Endothelial cell of umbilical vein (primary cell): ENCODE results near the gene HDHD2. TPM values are rescaled to one million over a fixed set of nuclear protein-coding genes. Genes with fewer than 3 reads are reported as not detected.

Experiments
- BruUV-seq: library from RNA; stranded (reverse); fragments of 400-500 nt; replicated peaks from 2 replicates; lab custom pipeline; 2021; lab: Mats Ljungman, UMichigan
- CTCF ChIA-PET: fragments of 300-600, 350-600 bp; sonication (Branson Sonifier 250); formaldehyde crosslinking; loops from one replicate; lab custom pipeline; 2021; ENCODE audit warnings: antibody characterized with exemption, inconsistent platforms; lab: Charles Lee
- POLR2A ChIA-PET: fragments of 300-600, 350-600 bp; sonication (Branson Sonifier 250); formaldehyde crosslinking; loops from one replicate; lab custom pipeline; 2021; ENCODE audit warnings: antibody characterized with exemption, inconsistent platforms; lab: Charles Lee
- DNase-seq: peaks from one replicate; pipeline ENCODE4 v3.0.0-alpha.2; 2011; ENCODE audit warnings: low read depth, low spot score
- FAIRE-seq: peaks from 2 replicates; lab custom pipeline; 2011; peaks lifted over from hg19 to GRCh38; lab: Jason Lieb, UNC
- H2AFZ ChIP-seq: 2 replicates; pipeline ENCODE4 v1.6.0; 2012; ENCODE audit warnings: low read depth, low read length, control low read depth, inconsistent platforms
- H3K27ac ChIP-seq: 2 replicates; pipeline ENCODE4 v1.5.1; 2011; ENCODE audit warnings: low read depth, mild to moderate bottlenecking, control low read depth, low read length, moderate library complexity; ENCODE audit not compliant: insufficient read depth
- H3K27me3 ChIP-seq, 2 experiments: 2 replicates each; pipeline versions ENCODE4 v1.6.0 to v1.6.1; 2011; ENCODE audit warnings: low read length in 2 of 2, mixed read lengths in 1 of 2; ENCODE audit not compliant: control insufficient read depth in 2 of 2, insufficient read depth in 2 of 2
- H3K36me3 ChIP-seq, 2 experiments: 2 replicates in 1 of 2; 3 replicates in 1 of 2; pipeline ENCODE4 v1.5.1; 2011; ENCODE audit warnings: low read length in 2 of 2, mild to moderate bottlenecking in 1 of 2, moderate library complexity in 1 of 2; ENCODE audit not compliant: control insufficient read depth in 2 of 2, insufficient read depth in 2 of 2; ENCODE audit errors: extremely low read depth in 1 of 2
- H3K4me1 ChIP-seq: 3 replicates; pipeline ENCODE4 v1.5.1; 2011; ENCODE audit warnings: mild to moderate bottlenecking, low read length; ENCODE audit not compliant: control insufficient read depth, insufficient read depth; ENCODE audit errors: extremely low read depth
- H3K4me2 ChIP-seq: 2 replicates; pipeline ENCODE4 v1.6.1; 2011; ENCODE audit warnings: low read length, control low read depth, mixed read lengths; ENCODE audit not compliant: insufficient read depth
- H3K4me3 ChIP-seq, 3 experiments: fragments of 200-600 bp in 1 of 3; sonication (generic), shearing (Covaris generic) in 1 of 3; replicated peaks in 1 of 3; 2 replicates each; pipeline ENCODE4 v1.5.1; 2011 to 2016; ENCODE audit warnings: control low read depth in 3 of 3, low read length in 3 of 3, mild to moderate bottlenecking in 2 of 3, inconsistent platforms in 1 of 3, low read depth in 1 of 3, moderate library complexity in 1 of 3; ENCODE audit not compliant: insufficient read depth in 1 of 3
- H3K79me2 ChIP-seq: 2 replicates; pipeline ENCODE4 v1.6.0; 2012; ENCODE audit warnings: low read length, inconsistent platforms; ENCODE audit not compliant: control insufficient read depth, insufficient read depth
- H3K9ac ChIP-seq: replicated peaks from 2 replicates; pipeline ENCODE3; 2011; ENCODE audit warnings: low read length, control low read depth; ENCODE audit not compliant: insufficient read depth; ENCODE audit errors: extremely low read depth
- H3K9me1 ChIP-seq: replicated peaks from 3 replicates; pipeline ENCODE4 v1.6.0; 2011; ENCODE audit warnings: mild to moderate bottlenecking, low read length; ENCODE audit not compliant: control insufficient read depth, insufficient read depth; ENCODE audit errors: extremely low read depth
- H3K9me3 ChIP-seq: replicated peaks from 2 replicates; pipeline ENCODE4 v1.5.1; 2012; ENCODE audit warnings: low read length, inconsistent platforms; ENCODE audit not compliant: control insufficient read depth, insufficient read depth
- H4K20me1 ChIP-seq: replicated peaks from 2 replicates; pipeline ENCODE3; 2011; ENCODE audit warnings: mild to moderate bottlenecking, low read length; ENCODE audit not compliant: control insufficient read depth, insufficient read depth; ENCODE audit errors: extremely low read depth
- GATA2 ChIP-seq: IDR thresholded peaks from 2 replicates; pipeline ENCODE4 v1.7.0; 2011; ENCODE audit warnings: low read depth, mild to moderate bottlenecking, moderate library complexity, mixed read lengths, low read length; ENCODE audit not compliant: insufficient read length, insufficient read depth
- JUN ChIP-seq: IDR thresholded peaks from 2 replicates; pipeline ENCODE4 v1.6.1; 2011; ENCODE audit warnings: borderline replicate concordance, low read depth; ENCODE audit not compliant: insufficient read length, insufficient read depth
- dilution Hi-C: fragments of 300-500 bp; cut with MboI; formaldehyde crosslinking; loops from one replicate; pipeline ENCODE4 v1.15.0; 2019; ENCODE audit warnings: low sequenced_read_pairs; ENCODE audit not compliant: extremely low pct_ligation_motif_present
- intact Hi-C: fragments of 100-400 bp; cut with micrococcal nuclease; formaldehyde crosslinking; loops from one replicate; pipeline ENCODE4 v1.10.0; 2022
- polyA plus RNA-seq, 4 experiments: library from polyadenylated mRNA; depleted of rRNA in 3 of 4; stranded (reverse) in 3 of 4; unstranded in 1 of 4; fragments of >200 nt; gene quantifications; 2 replicates each; pipeline versions ENCODE4 v1.2.1 to v1.2.3, GENCODE V29; 2011 to 2012; ENCODE audit warnings: missing spikeins in 1 of 4
- total RNA-seq: library from RNA; stranded (reverse); gene quantifications from 2 replicates; pipeline ENCODE4 v1.2.3, GENCODE V29; 2021

HDHD2 gene
- total and polyA plus RNA-seq, 2 donors (not counting 3 experiments of a cell fraction or from before 2014, with no cell fraction given): 3.5 to 18.7 TPM

GRCh38 chr18:47150824-47151366 is 595 bp upstream of the HDHD2 start:
- intact Hi-C loops: loop anchor here (1.0 kb wide), 2 partner anchors 25 to 51 kb away; partner anchors contain the start of gene IER3IP1
- peaks cover 15% of the 10 kb centered on the region for H3K4me1 ChIP-seq
- peak overlapping the region; percentile 63 for H3K27ac ChIP-seq
- FAIRE-seq (no peak), DNase-seq (no peak)
- peaks cover 1 to 3% of the 10 kb centered on the region in 2 experiments for H3K36me3 ChIP-seq
- BruUV-seq: TSS peak; percentile 82
- peak overlapping the region; percentile 73 for H2AFZ ChIP-seq
- H3K4me2 ChIP-seq: peak overlapping the region; percentile 80
- H3K9me1 ChIP-seq: no peaks in the 10 kb centered on the region
- H3K9ac ChIP-seq: peak overlapping the region; percentile 62
- H3K4me3 ChIP-seq: peak overlapping the region; percentile 21 to 72 (median 57)
- H4K20me1 ChIP-seq: no peaks in the 10 kb centered on the region
- no peaks in the 10 kb centered on the region for H3K27me3 ChIP-seq
- ChIA-PET POLR2A (interaction anchor here (0.6 kb wide), 1 partner anchor 15 kb away, joined by 6 read pairs; no protein-coding TSS in a partner anchor), CTCF (interaction anchor here (1.6 to 2.1 kb wide), 3 partner anchors 37 to 605 kb away, joined by 5 to 17 read pairs (median 8); no protein-coding TSS in a partner anchor)
- no peak for TF ChIP-seq JUN
- no peak for TF ChIP-seq GATA2
- dilution Hi-C loops: no loop called here
- peaks cover 17% of the 10 kb centered on the region for H3K79me2 ChIP-seq
- H3K9me3 ChIP-seq: no peaks in the 10 kb centered on the region

DNA sequence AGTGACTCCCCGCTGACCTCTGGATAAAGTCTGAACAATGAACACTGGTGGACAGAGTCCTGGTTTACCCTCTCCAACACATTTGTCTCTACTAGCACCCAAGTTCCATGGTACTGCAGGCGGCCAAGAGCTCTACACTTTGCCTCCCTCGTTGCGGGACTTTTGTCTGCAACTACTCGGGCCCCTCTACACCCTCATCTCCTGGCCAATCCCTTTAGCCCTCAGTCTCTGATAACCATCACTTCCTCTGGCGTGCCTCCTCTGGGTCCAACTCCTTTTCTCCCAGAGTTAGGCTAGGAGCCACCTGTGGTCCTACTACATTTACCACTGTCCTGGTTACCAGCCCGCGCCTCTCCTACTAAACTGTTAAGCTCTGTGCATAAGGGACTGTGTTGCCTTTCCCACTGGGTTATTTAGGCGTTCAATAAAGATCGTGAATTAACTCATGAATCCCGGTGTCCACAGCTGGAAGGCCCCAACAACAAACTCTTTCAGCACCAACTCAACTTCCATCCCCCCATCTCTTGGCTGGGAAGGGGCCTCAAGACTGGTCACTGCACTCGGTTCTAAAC is 757 bp downstream of the HDHD2 start:
- intact Hi-C loops (loop anchor here (1.0 kb wide), 3 partner anchors 8 to 49 kb away; partner anchors contain the start of gene IER3IP1), dilution Hi-C loops (no loop called here)
- H3K27me3 ChIP-seq: no peaks in the 10 kb centered on the region
- H3K4me3 ChIP-seq: peak overlapping the region; percentile 45 to 72 (median 57)
- peak overlapping the region; percentile 80 for H3K4me2 ChIP-seq
- no peak for TF ChIP-seq GATA2
- H3K36me3 ChIP-seq: peaks cover 1 to 3% of the 10 kb centered on the region in 2 experiments
- H4K20me1 ChIP-seq: no peaks in the 10 kb centered on the region
- CTCF ChIA-PET: interaction anchor here (0.9 to 2.1 kb wide), 6 partner anchors 9 to 607 kb away, joined by 3 to 17 read pairs (median 6); no protein-coding TSS in a partner anchor
- peaks cover 15% of the 10 kb centered on the region for H3K4me1 ChIP-seq
- peak overlapping the region; percentile 63 for H3K27ac ChIP-seq
- POLR2A ChIA-PET: interaction anchor here (0.5 to 0.7 kb wide), 2 partner anchors 42 to 1403 kb away, joined by 3 read pairs; no protein-coding TSS in a partner anchor
- H2AFZ ChIP-seq: peak overlapping the region; percentile 73
- H3K79me2 ChIP-seq: peaks cover 17% of the 10 kb centered on the region
- H3K9me3 ChIP-seq: no peaks in the 10 kb centered on the region
- H3K9me1 ChIP-seq: no peaks in the 10 kb centered on the region
- no TSS peak for BruUV-seq
- FAIRE-seq: peak; percentile 35
- H3K9ac ChIP-seq: peak overlapping the region; percentile 62
- DNase-seq: no peak
